GM18867 (cell line): Measurements from ENCODE around the gene GLRX5.

Experiments used
- ATAC-seq: cut with Tn5 transposase; IDR thresholded peaks from one replicate; pipeline ENCODE4 v1.9.1; 2021; ENCODE audit warnings: mild to moderate bottlenecking, moderate library complexity; ENCODE audit not compliant: unreplicated experiment

Gene GLRX5

DNA sequence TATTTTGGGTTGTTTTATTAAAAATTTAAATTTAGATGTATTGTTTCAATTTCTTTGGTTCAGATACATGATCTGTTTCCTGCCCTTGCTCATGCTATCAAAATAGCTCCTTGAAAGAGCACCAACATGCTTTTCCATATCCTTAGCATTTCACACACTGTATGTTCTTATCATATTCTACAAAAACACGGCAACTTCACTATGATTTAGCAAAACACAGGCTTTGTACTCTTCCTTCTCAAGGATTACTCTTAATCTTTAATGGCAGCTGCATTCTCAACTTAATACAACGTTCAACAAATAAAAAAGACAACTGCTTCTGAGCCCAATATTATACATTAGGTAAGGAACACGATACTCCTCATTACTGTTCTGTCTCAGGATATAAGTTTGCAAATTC is 2.9 kb upstream of the GLRX5 start:
- no peak for ATAC-seq

DNA sequence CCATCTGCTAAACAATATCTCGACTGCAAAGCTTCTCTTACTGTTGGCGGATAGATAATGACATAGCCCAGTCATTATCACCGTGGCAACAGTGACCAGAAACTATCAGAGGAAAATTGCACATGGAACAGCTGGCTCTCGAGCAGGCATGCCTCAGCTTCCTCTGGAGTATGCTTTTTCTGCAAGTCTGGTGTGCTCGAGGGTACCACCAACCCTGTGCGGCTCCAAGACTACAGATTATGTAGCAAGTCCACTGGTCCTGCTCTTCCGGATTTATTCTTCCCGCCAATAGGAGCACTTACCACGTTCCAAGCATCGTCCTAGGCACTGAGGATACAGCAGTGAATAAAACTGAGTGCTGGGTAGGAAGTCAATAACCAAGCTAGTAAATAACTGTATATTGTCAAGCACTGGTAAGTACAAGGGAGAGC is 1.4 kb upstream of the GLRX5 start:
- ATAC-seq: no peak

- ATAC-seq: no peak
Measured at GRCh38 chr14:95533822-95534221, 1.0 kb upstream of the GLRX5 start.

DNA sequence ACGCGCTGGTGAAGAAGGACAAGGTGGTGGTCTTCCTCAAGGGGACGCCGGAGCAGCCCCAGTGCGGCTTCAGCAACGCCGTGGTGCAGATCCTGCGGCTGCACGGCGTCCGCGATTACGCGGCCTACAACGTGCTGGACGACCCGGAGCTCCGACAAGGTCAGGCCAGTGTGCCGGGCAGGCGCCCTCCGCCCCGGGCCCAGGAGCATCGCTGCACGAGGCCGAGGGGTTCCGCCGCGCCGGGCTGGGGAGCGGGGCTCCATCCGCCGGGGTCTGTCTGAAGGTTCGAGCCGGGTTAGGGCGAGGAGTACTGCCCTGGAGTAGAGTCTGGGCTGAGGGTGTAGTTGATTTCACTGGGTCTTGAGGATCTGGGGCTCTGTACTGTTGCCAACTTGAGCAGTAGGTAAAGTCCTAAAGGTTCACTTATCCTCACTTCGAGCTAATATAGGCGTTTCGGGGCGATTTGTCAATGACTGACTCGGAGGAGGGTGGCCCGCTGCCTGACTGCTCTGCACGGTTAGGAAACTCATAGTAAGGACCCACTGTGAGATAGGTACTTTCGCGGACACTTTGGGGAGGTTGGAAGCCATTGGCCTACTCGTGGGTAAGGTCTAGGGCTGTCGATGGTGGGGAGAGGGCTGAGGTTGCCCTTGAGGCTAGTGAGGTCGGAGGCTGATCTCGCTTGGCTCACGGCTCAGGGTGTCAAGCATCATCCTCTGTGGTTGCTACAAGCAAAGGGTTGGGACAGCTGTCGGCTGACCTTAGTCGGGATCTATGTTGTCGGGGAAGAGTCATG is 574 bp downstream of the GLRX5 start:
- no peak for ATAC-seq

DNA sequence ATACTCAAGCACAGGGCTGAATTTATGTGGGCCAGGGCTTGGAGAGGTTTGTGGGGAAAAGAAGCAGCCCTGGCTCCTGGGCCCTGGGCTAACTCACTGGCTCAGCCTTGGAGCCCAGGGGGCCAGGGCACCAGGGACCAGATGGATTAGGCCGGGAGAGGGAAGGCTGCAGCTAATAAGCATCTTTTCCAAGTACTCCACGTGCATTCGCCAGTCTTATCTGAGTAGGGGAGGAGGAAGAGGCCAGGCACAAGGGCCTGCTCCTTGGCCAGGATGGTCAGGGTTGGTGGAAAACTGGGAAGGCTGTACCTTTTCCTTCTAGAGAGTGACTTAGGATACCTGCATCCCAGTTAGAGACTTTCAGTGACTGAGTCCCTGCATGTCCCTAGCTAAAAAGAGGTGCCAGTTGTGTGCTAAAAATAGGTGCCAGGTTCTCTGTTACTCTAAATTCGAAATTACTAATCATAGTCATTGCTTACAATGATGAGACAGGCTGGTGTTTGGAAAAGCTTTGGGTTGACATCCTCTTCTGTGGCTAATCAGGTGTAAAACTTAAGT is 1.3 kb downstream of the GLRX5 start:
- no peak for ATAC-seq

DNA sequence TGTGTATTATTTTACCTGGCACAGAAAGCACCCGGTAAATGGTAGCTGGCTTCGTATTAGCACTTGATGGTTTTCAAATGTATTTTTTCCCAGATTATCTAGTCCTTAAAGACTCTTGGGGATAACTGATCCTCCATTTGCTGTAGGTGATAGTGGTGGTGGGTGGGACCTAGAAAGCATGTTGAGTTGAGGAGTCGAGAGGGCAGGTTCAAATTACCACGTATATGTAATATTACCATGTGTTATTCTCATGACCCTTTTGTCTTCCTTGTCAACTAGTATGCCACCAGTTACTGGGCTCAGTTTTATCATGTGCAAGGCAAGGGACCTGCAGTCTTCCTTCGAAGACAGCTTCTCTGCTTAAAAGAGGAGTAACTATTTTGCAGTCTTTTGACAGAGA is 1.8 kb downstream of the GLRX5 start:
- no peak for ATAC-seq

DNA sequence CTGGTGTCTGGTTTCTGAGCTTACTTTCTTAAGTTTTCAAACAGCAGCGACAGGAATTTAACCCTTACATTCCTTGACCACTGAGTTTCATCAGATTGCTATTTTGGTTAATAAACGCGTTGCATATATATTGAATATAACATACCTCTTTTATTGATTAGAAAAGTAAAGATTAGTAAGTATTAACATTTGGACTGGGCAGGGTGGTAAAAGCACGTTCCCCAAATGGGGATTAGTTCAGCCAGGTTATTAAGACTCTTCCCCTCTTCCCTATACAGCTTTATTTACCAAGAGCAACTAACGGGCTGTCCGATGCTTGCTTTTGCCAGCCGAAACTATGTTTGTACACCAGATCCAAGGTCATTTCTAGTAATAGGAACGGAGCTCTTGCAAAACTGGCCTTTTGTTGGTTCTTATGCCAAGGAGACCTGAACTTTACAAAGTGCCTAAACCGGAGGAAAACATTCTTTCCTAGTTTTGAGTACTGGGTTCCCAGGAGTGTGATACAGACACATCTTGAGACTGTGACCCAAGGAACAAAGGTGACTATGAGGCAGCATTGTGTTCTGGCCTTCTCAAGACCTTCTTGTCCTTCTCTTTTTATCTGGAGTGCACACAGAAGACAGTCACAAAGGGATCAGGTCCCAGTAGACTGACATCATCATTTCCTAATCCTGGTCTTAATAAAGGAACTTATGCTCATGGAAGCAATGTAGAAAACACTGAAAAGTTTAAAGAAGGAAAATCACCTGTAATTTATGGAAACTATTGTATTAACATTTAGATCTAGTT is 2.6 kb downstream of the GLRX5 start:
- no peak for ATAC-seq

DNA sequence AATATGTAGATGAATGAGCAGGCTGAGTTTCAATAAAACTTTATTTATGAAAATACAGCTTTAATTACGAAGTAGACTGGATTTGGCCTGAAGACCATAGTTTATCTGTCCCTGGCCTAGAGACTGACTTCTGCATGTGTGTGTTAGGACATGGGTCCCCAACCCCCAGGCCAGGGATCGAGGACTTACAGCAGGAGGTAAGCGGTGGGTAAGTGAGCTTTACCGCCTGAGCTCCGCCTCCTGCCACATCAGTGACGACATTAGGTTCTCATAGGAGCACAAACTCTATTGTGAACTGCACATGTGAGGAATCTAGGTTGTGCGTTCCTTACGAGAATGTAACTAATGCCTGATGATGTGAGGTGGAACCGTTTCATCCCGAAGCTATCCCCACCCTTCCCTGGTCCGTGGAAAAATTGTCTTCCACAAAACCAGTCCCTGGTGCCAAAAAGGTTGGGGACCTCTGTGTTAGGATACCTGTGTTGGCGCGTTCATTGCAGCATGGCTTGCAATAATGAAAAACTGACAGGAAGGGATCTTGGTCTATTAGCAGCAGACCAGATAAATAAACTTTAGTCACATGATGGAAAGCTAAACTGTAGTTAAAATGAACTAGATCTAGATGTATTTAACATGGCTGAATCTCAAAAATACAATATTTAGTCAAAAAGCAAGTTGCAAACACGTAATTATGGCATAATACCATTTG is 4.1 kb downstream of the GLRX5 start:
- no peak for ATAC-seq

- ATAC-seq: no peak
Measured at GRCh38 chr14:95540236-95540855, 5.5 kb downstream of the GLRX5 start.

DNA sequence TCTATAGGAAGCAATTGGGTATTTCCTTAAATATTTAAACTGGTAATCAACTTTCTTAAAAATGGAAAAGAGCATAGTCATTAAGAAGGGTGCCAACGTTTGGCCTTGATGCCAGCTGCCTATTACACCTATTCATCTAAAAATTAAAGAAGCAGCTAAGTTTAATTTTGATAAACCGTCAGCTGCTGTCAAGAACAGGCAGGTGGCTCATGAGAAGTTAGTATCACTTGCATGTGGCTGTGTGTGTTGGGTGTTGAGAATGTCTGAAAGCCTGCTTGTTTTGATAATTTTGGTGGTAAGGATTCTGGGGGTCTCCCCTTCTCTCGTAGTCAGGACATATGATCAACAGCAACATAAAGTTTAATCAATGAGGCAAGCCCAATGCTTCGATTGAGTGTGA is 6.5 kb downstream of the GLRX5 start:
- ATAC-seq: no peak

GRCh38 chr14:95541932-95542930 is 7.4 kb downstream of the GLRX5 start:
- no peak for ATAC-seq

DNA sequence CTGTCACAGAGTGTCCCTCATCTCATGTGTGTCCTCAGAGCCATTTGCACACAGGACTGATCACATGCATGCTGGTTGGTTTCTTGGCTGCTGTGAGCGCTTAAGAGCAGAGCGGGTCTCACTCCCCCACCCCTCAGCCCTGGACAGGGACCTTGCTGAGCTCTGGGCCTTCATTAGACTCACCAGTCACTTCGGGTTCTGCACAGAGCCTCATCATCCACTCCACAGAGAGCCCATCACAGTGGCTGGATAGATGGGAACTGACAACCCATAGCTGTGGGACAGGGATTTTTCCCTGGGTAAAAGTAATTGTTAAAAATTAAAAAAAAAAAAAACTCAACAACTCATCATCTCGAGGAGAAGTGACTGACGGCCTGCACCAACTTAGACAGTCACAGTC is 8.2 kb downstream of the GLRX5 start:
- no peak for ATAC-seq

GRCh38 chr14:95544588-95544987 is 9.7 kb downstream of the GLRX5 start:
- no peak for ATAC-seq

- no peak for ATAC-seq
Measured at GRCh38 chr14:95545515-95546168, 10.8 kb downstream of the GLRX5 start.

- ATAC-seq: no peak
Measured at GRCh38 chr14:95547272-95547625, 12.4 kb downstream of the GLRX5 start.

DNA sequence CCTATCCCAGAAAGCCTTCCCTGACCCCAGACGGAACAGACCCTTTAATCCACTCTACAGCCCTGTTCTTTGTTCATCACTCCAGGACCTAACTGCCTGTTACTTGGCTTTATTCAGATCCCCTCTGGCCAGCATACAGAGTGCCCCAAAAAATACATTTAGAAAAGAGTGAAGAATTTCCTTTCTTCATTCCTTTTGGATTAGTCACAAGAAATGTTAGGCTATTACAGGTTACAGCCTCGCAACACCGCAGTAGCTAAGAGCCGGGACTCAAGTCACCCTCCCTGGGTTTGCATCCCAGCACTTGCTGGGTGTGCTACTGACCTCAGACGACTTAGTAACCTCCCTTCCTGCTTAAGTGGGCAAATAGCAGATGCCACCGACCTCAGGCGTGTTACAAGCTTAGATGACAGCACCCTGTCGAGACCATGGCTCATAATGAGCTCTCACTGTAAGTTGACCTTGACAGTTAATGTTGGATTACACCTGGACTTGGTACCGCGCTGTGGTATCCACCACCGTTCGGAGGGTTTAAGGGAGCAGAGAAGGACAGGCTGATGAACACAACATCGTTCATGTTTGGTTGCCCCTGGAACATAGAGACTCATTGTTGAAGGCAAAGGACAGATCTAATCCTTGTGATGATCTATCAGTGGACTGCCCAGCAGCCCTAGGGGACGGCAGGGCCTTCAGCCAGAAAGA is 12.9 kb downstream of the GLRX5 start:
- ATAC-seq: no peak

- no peak for ATAC-seq
Measured at GRCh38 chr14:95548328-95548929, 13.6 kb downstream of the GLRX5 start.
